ENCODE data around the gene TAF4.

Gene TAF4

DNA sequence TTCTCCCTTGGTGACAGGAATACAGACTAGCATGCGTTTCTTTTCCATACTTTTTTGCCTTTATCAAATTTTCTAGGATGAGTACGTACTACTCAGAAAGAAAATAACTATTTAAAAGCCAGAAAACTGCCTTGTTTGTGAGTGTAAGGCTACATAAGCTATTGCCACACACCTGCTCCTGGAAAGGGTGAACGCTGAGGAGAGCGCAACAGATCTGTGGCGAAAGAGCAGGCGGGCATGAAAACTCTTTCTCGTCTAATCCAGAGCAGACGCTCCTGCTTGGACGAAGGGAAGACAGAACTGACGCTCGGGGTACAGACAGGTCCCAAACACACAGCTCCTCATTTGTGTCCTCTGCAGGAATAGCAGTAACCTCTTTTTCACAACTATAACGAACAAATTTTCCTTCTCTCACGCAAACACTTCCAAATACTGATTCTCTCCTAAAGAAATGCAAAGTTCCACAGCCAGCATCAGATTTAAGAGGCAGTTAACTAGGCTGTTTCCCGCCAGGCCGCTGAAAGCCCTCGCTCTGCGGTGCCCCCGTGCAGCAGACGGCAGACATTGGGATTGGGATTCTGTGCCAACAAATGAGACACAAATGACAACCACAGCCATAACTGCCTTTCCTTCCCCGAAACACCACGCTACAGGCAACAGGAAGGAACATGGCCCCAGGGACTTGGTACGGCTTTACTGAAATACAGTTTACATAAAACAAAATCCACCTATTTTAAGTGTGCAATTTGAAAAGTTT is 20.0 kb downstream of the TAF4 start:
- Histone ChIP-seq H3K27me3 (ENCODE audit: control insufficient read depth in 5 of 5, insufficient read depth in 4 of 5, low read length in 5 of 5) (no peaks in the 10 kb centered on the region), H3K27ac (ENCODE audit: low read depth, low read length) (no peak overlapping the region), H3K9me3 (ENCODE audit: control insufficient read depth in 5 of 5, low read length in 5 of 5) (no peaks in the 10 kb centered on the region), H3K4me3 (ENCODE audit: low read depth in 1 of 5, low read length in 5 of 5) (no peak overlapping the region), H3K9ac (ENCODE audit: low read length in 5 of 5) (no peak overlapping the region), H3K36me3 (ENCODE audit: control insufficient read depth in 5 of 5, insufficient read depth in 5 of 5, low read length in 5 of 5) (peaks cover 0 to 5% (median 0%) of the 10 kb centered on the region in 5 donors), H3K4me1 (ENCODE audit: control insufficient read depth in 5 of 5, insufficient read depth in 5 of 5, low read length in 5 of 5) (peaks cover 2 to 22% (median 9%) of the 10 kb centered on the region in 5 donors)

DNA sequence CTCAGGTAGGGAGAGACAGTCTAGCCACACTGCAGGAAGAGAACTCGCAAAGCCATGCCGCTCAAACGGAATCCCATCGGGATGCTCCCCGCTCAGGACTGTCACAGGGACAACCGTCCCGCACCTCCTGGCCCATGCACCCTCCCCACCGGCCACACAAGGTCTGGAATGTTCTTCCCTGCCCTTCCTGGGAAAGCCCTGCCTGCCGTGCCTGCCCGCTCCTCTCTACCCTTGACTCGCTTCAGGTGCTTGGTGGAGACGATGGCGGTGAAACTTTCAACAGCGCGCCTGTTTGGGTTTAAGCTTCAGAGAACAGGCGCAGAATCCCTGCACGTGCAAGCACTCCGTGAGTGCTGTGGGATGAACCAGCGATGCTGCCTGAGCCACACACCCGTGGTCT is 20.6 kb downstream of the TAF4 start:
- Histone ChIP-seq H3K9me3 (ENCODE audit: control insufficient read depth in 5 of 5, low read length in 5 of 5) (no peaks in the 10 kb centered on the region), H3K9ac (ENCODE audit: low read length in 5 of 5) (no peak overlapping the region), H3K27me3 (ENCODE audit: control insufficient read depth in 5 of 5, insufficient read depth in 4 of 5, low read length in 5 of 5) (no peaks in the 10 kb centered on the region), H3K36me3 (ENCODE audit: control insufficient read depth in 5 of 5, insufficient read depth in 5 of 5, low read length in 5 of 5) (peaks cover 0 to 3% (median 0%) of the 10 kb centered on the region in 5 donors), H3K4me1 (ENCODE audit: control insufficient read depth in 5 of 5, insufficient read depth in 5 of 5, low read length in 5 of 5) (peaks cover 2 to 19% (median 9%) of the 10 kb centered on the region in 5 donors), H3K27ac (ENCODE audit: low read depth, low read length) (no peak overlapping the region), H3K4me3 (ENCODE audit: low read depth in 1 of 5, low read length in 5 of 5) (no peak overlapping the region)

DNA sequence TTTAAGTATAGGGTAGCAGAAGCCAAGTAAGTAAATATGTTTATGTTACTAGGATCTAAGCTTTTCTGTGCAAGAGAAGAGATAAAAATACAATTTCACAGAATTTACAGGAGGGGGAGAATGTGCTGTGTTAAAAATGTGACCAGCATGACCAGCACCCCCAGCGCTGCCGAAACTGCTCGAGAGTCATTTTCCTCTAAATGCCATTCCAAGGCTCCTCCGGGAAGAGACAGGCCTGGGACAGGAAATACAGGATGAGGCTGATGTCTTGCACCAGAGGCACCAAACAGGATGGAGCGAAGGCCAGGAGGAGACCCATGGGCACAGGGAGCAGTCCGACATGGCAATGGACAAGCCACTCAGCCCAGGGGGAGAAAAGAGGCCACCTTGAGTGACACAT is 21.1 kb downstream of the TAF4 start:
- Histone ChIP-seq H3K27me3 (ENCODE audit: control insufficient read depth in 5 of 5, insufficient read depth in 4 of 5, low read length in 5 of 5) (no peaks in the 10 kb centered on the region), H3K36me3 (ENCODE audit: control insufficient read depth in 5 of 5, insufficient read depth in 5 of 5, low read length in 5 of 5) (no peaks in the 10 kb centered on the region), H3K9me3 (ENCODE audit: control insufficient read depth in 5 of 5, low read length in 5 of 5) (no peaks in the 10 kb centered on the region), H3K4me3 (ENCODE audit: low read depth in 1 of 5, low read length in 5 of 5) (no peak overlapping the region), H3K27ac (ENCODE audit: low read depth, low read length) (no peak overlapping the region), H3K4me1 (ENCODE audit: control insufficient read depth in 5 of 5, insufficient read depth in 5 of 5, low read length in 5 of 5) (peaks cover 2 to 19% (median 9%) of the 10 kb centered on the region in 5 donors), H3K9ac (ENCODE audit: low read length in 5 of 5) (no peak overlapping the region)

DNA sequence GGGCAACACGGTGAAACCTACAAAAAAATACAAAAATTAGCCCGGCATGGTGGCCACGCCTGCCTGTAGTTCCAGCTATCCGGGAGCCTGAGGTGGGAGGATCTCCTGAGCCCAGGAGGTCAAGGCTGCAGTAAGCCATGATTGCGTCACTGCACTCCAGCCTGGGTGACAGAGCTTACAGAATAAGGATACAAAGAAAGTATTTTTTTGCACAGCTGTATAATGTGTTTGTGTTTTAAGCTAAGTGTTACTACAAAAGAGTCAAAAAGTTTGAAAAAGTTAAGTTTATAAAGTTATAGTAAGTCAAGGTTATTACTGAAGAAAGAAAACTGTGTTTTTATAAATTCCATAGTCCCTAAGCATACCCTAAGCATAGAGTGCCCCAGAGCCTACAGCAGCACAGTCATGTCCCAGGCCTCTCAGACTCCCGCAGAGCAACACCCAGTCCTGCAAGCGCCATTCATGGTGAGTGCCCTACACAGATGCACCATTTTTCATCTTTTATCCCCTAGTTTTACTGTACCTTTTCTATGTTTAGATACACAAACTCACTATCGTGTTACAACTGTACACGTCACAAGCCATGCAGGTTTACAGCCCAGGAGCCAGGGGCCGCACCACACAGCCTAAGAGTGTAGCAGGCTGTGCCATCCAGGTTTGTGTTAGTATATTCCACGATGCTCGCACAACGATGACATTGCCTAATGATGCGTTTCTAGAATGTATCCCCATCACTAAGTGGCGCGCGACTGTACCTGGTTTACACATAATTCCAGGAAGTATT is 22.4 kb downstream of the TAF4 start:
- no peak overlapping the region for H3K9ac ChIP-seq (ENCODE audit: low read length in 5 of 5)
- H3K9me3 ChIP-seq (ENCODE audit: control insufficient read depth in 5 of 5, low read length in 5 of 5): no peaks in the 10 kb centered on the region
- H3K27ac ChIP-seq (ENCODE audit: low read depth, low read length): no peak overlapping the region
- no peaks in the 10 kb centered on the region for H3K36me3 ChIP-seq (ENCODE audit: control insufficient read depth in 5 of 5, insufficient read depth in 5 of 5, low read length in 5 of 5)
- no peak overlapping the region for H3K4me3 ChIP-seq (ENCODE audit: low read depth in 1 of 5, low read length in 5 of 5)
- H3K27me3 ChIP-seq (ENCODE audit: control insufficient read depth in 5 of 5, insufficient read depth in 4 of 5, low read length in 5 of 5): no peaks in the 10 kb centered on the region
- H3K4me1 ChIP-seq (ENCODE audit: control insufficient read depth in 5 of 5, insufficient read depth in 5 of 5, low read length in 5 of 5): peaks cover 2 to 19% (median 9%) of the 10 kb centered on the region in 5 donors

DNA sequence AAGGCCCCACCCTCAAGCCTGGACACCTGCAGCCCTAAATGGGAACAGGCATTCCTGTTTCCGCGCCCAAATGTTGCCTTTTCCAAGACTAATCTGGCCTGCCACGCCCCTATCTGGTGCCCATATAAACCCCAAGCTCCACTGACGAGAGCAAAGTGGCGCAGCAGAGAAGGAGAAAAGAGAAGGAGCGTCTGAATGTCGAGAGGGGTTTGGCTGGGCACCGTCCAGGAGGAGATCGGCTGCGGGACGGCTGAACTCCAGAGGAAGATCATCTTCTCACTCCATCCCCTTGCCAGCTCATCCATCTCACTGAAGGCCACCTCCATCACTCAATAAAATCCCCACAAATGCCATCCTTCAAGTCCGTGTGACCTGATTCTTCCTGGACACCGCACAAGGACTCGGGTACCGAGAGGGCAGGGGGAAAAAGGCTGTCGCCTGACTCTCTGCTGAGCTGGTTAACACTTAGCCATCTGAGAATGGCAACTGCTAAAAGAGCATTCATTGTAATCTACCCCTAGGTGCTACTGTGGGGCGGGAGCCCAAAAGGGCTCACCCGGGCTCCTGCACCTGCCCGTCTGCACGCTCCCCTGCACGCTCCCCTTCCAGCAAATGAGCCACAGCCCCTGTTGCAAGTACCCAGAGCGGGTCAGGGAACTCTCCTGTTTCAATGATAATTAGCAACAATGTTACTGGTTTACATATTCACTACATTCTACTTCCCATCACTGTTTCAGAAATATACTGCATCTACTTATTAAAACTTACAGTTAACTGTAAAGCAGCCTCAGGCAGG is 23.5 kb downstream of the TAF4 start:
- H3K27ac ChIP-seq (ENCODE audit: low read depth, low read length): no peak overlapping the region
- H3K4me1 ChIP-seq (ENCODE audit: control insufficient read depth in 5 of 5, insufficient read depth in 5 of 5, low read length in 5 of 5): peaks cover 2 to 19% (median 9%) of the 10 kb centered on the region in 5 donors
- H3K4me3 ChIP-seq (ENCODE audit: low read depth in 1 of 5, low read length in 5 of 5): no peak overlapping the region
- H3K9ac ChIP-seq (ENCODE audit: low read length in 5 of 5): no peak overlapping the region
- no peaks in the 10 kb centered on the region for H3K27me3 ChIP-seq (ENCODE audit: control insufficient read depth in 5 of 5, insufficient read depth in 4 of 5, low read length in 5 of 5)
- no peaks in the 10 kb centered on the region for H3K36me3 ChIP-seq (ENCODE audit: control insufficient read depth in 5 of 5, insufficient read depth in 5 of 5, low read length in 5 of 5)
- no peaks in the 10 kb centered on the region for H3K9me3 ChIP-seq (ENCODE audit: control insufficient read depth in 5 of 5, low read length in 5 of 5)

DNA sequence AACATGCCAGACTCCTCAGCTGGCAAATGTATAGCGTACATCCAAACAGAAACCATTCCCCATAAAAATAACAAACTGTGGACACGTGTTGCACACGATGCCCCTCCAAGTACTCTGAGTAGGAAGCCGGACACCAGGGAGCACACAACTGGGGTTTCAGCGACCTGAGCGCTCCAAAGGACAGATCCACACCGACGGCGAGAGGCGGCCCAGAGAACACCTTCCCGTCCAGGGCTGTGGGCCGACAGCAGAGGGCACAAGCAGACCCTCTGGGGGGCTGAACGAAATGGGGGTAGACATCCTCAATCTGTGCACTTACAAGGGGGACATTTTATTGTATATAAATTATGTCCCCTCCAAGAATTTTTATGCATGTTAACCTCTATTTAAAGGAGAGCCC is 24.7 kb downstream of the TAF4 start:
- Histone ChIP-seq H3K9ac (ENCODE audit: low read length in 5 of 5) (no peak overlapping the region), H3K36me3 (ENCODE audit: control insufficient read depth in 5 of 5, insufficient read depth in 5 of 5, low read length in 5 of 5) (peaks cover 0 to 2% (median 0%) of the 10 kb centered on the region in 5 donors), H3K4me1 (ENCODE audit: control insufficient read depth in 5 of 5, insufficient read depth in 5 of 5, low read length in 5 of 5) (peaks cover 2 to 16% (median 9%) of the 10 kb centered on the region in 5 donors), H3K27ac (ENCODE audit: low read depth, low read length) (no peak overlapping the region), H3K27me3 (ENCODE audit: control insufficient read depth in 5 of 5, insufficient read depth in 4 of 5, low read length in 5 of 5) (no peaks in the 10 kb centered on the region), H3K9me3 (ENCODE audit: control insufficient read depth in 5 of 5, low read length in 5 of 5) (no peaks in the 10 kb centered on the region), H3K4me3 (ENCODE audit: low read depth in 1 of 5, low read length in 5 of 5) (no peak overlapping the region)

DNA sequence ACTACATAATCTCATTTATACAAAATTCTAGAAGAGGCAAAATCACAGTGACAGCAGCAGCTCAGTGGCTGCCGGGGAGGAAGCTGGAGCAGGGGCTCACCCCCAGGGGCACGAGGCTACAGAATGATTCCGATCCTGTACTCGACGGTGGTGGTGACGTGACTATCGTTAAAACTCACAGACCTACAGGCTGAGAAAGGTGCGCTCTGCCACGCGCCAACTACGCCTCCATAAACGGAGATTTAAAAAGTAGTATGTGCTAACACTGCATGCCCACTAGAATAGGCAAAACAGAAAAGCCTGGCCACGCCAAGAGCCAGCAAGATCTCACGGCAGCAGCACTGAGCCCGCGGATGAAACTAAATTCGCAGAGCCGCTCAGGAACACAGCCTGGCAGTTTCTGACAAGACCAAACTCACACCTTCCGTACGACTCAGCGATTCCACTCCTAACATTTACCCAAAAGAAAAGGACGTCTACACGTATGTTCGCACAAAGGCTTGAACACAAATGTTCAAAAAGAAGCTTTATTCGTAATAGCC is 25.2 kb downstream of the TAF4 start:
- Histone ChIP-seq H3K4me3 (ENCODE audit: low read depth in 1 of 5, low read length in 5 of 5) (no peak overlapping the region), H3K36me3 (ENCODE audit: control insufficient read depth in 5 of 5, insufficient read depth in 5 of 5, low read length in 5 of 5) (peaks cover 0 to 2% (median 0%) of the 10 kb centered on the region in 5 donors), H3K27me3 (ENCODE audit: control insufficient read depth in 5 of 5, insufficient read depth in 4 of 5, low read length in 5 of 5) (no peaks in the 10 kb centered on the region), H3K4me1 (ENCODE audit: control insufficient read depth in 5 of 5, insufficient read depth in 5 of 5, low read length in 5 of 5) (peaks cover 2 to 12% (median 4%) of the 10 kb centered on the region in 5 donors), H3K9me3 (ENCODE audit: control insufficient read depth in 5 of 5, low read length in 5 of 5) (no peaks in the 10 kb centered on the region), H3K9ac (ENCODE audit: low read length in 5 of 5) (no peak overlapping the region), H3K27ac (ENCODE audit: low read depth, low read length) (no peak overlapping the region)

DNA sequence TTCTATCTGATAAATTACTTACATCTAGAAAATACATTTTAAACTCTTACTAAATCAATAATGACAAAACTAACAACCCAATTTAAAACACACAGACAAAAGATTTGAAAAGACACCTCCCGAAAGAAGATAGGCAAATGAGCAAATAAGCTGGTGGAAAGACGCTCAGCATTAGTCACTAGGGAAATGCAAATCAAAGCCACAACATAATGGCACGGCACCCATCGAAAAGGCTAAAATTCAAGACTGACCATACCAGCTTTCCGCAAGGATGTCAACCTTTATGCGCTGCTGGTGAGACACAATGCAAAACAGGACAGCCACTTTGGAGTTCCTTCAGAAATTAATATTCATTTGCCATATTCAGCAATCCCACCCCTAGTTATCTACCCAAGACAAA is 25.9 kb downstream of the TAF4 start:
- Histone ChIP-seq H3K4me1 (ENCODE audit: control insufficient read depth in 5 of 5, insufficient read depth in 5 of 5, low read length in 5 of 5) (peaks cover 0 to 6% (median 2%) of the 10 kb centered on the region in 5 donors), H3K4me3 (ENCODE audit: low read depth in 1 of 5, low read length in 5 of 5) (no peak overlapping the region), H3K9me3 (ENCODE audit: control insufficient read depth in 5 of 5, low read length in 5 of 5) (no peaks in the 10 kb centered on the region)

DNA sequence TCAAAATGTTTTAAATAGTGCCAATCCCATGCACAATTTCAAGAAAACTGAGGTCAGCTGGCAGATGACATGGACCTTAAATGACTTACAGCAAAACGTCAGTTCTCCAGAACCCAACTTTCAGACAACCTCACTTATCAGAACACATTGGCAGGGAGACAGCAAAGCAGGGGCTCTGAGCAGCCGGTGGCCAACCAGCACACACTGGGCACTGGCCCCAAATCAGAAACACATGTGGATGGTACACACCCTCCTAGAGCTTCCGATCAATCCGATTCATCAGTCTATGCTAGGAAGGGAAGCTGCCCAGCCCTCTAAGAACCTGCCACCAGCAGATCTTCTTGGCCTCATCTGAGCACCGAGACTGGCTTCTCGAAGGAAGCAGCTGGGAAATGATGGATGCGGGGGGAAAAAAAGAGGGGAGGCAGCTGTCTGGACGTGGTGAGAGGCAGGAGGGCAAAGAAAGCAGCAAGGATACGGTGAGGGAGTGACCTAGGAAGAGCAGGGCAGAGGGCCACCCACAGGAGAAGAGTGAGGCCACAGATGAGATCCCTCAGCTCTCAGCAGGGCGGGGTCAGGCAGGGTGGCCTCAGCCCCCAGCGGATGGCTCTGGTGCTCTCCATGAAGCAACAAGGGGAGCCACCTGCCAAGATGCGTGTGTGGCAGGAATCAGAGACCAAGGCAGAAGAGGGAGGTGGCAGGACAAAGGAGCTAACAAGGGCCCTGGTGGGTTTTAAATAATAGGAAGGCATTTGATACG is 32.9 kb downstream of the TAF4 start:
- H3K27me3 ChIP-seq (ENCODE audit: control insufficient read depth in 5 of 5, insufficient read depth in 4 of 5, low read length in 5 of 5): no peaks in the 10 kb centered on the region
- H3K4me3 ChIP-seq (ENCODE audit: low read depth in 1 of 5, low read length in 5 of 5): no peak overlapping the region
- no peak overlapping the region for H3K27ac ChIP-seq (ENCODE audit: low read depth, low read length)
- peak overlapping the region in 2 of 5 donors; percentile 19 for H3K9ac ChIP-seq (ENCODE audit: low read length in 5 of 5)
- peaks cover 0 to 2% (median 0%) of the 10 kb centered on the region in 5 donors for H3K36me3 ChIP-seq (ENCODE audit: control insufficient read depth in 5 of 5, insufficient read depth in 5 of 5, low read length in 5 of 5)
- H3K9me3 ChIP-seq (ENCODE audit: control insufficient read depth in 5 of 5, low read length in 5 of 5): no peaks in the 10 kb centered on the region
- peaks cover 0 to 12% (median 9%) of the 10 kb centered on the region in 5 donors for H3K4me1 ChIP-seq (ENCODE audit: control insufficient read depth in 5 of 5, insufficient read depth in 5 of 5, low read length in 5 of 5)

More for the DNA sequence above, 25.9 kb downstream of the TAF4 start:
- Histone ChIP-seq H3K27me3 (ENCODE audit: control insufficient read depth in 5 of 5, insufficient read depth in 4 of 5, low read length in 5 of 5) (no peaks in the 10 kb centered on the region), H3K27ac (ENCODE audit: low read depth, low read length) (no peak overlapping the region), H3K36me3 (ENCODE audit: control insufficient read depth in 5 of 5, insufficient read depth in 5 of 5, low read length in 5 of 5) (peaks cover 0 to 2% (median 0%) of the 10 kb centered on the region in 5 donors), H3K9ac (ENCODE audit: low read length in 5 of 5) (no peak overlapping the region)

All from subcutaneous abdominal adipose tissue (tissue), 5 donors.